Measurements from ENCODE around the gene MYO1G.

Gene MYO1G

GRCh38 chr7:44969049-44969700, 9.6 kb downstream of the MYO1G start:
- ChIA-PET POLR2A (interaction anchor here (1.6 kb wide), 1 partner anchor 13 kb away, joined by 4 read pairs; no protein-coding TSS in a partner anchor), CTCF (interaction anchor here (6.4 kb wide), 1 partner anchor 166 kb away, joined by 147 read pairs; no protein-coding TSS in a partner anchor)
- DNase-seq (ENCODE audit: extremely low spot score), result no peak
- TF ChIP-seq, protein P1, sequence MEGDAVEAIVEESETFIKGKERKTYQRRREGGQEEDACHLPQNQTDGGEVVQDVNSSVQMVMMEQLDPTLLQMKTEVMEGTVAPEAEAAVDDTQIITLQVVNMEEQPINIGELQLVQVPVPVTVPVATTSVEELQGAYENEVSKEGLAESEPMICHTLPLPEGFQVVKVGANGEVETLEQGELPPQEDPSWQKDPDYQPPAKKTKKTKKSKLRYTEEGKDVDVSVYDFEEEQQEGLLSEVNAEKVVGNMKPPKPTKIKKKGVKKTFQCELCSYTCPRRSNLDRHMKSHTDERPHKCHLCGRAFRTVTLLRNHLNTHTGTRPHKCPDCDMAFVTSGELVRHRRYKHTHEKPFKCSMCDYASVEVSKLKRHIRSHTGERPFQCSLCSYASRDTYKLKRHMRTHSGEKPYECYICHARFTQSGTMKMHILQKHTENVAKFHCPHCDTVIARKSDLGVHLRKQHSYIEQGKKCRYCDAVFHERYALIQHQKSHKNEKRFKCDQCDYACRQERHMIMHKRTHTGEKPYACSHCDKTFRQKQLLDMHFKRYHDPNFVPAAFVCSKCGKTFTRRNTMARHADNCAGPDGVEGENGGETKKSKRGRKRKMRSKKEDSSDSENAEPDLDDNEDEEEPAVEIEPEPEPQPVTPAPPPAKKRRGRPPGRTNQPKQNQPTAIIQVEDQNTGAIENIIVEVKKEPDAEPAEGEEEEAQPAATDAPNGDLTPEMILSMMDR (IDR thresholded peaks at IDR 0.05; ENCODE audit: control extremely low read depth, extremely low read depth, low read depth, missing control alignments), result no peak

GRCh38 chr7:44967571-44968446, 11.0 kb downstream of the MYO1G start:
- CTCF ChIA-PET, result no interaction called here
- TF ChIP-seq, protein P1 (IDR thresholded peaks at IDR 0.05; ENCODE audit: control extremely low read depth, extremely low read depth, low read depth, missing control alignments), result no peak
- DNase-seq (ENCODE audit: extremely low spot score), result no peak
- POLR2A ChIA-PET, result no interaction called here

DNA sequence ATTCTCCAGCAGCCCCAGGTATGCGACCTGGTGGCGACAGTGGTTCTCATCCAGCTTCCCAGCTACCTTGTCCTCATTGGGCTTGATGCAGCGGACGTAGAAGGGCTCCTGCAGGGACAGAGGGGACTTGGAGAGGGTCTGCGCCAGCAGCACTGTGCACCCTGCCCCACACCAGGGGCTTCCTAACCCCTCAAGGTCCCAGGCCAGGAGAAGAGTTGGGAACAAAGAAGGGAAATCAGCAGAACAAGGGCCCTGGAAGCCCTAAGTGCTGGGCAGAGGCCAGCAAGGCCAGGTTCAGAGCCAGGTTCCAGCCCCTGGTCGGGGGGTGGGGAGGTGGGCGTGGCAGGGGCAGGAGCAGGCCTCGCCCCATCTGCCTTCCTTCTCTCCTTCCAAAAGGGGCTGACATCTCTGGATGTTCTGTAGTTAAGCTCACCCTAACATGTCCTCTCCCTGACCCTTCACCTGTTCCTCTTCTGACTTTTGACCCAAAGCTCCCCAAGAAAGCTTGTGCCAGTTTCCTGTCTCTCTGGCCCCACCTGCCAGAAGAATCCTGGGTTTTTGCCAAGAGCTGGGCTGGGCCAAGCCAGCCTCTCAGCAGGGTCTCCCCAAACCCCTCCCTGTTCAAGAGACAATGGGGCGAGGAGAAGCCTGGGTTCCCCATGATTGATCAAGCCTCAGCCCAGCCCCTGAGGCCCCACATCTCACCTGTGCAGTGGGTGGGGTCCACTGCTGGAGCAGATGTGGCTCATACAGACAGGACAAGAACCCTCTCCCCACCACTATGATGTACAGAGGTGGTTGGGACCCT, 11.9 kb downstream of the MYO1G start:
- DNase-seq (ENCODE audit: extremely low spot score), result no peak
- TF ChIP-seq, protein P1 (IDR thresholded peaks at IDR 0.05; ENCODE audit: control extremely low read depth, extremely low read depth, low read depth, missing control alignments), result no peak
- ChIA-PET CTCF (no interaction called here), POLR2A (no interaction called here)

DNA sequence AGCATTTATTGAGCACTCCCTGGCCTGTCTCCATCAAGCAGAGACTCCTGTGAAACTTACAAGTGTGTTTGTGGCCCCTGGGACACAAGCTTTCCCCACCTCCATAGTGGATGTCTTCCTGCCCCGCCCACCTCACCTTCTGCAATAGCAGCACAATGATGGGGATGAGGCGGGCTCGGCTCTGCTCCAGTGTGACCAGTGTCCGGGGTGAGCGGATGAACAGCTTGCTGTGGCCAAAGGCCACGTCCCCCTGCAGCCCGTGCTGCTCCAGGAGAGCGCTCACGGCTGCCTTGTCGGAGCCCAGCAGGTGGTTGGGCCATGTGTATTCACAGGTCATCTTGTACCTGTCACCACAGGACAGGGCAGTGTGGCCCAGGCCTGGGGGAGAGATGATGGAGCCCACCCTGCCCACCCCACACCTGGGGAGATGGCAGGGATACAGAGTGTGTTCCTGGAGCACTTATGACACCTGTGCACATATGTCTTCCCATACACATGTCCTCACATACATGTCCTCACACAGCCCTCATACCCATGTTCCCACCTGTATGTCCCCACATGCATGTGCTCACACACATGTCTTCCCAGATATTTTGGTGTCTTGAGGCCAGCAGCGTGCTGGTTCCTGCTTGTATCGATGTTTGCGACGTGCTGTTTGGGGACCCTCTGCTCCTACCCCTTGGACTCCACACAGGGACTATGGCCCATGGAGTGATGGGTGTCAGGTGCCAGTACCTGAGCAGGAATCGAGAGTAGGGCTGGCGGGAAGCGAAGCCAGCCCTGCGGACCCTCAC, 12.7 kb downstream of the MYO1G start:
- CTCF ChIA-PET, result interaction anchor here (1.7 kb wide), 1 partner anchor 30 kb away, joined by 3 read pairs; no protein-coding TSS in a partner anchor
- TF ChIP-seq, protein P1 (IDR thresholded peaks at IDR 0.05; ENCODE audit: control extremely low read depth, extremely low read depth, low read depth, missing control alignments), result no peak
- DNase-seq (ENCODE audit: extremely low spot score), result no peak
- POLR2A ChIA-PET, result no interaction called here

- CTCF ChIA-PET, result interaction anchor here (1.0 to 1.7 kb wide), 3 partner anchors 9 to 170 kb away, joined by 3 to 6 read pairs (median 3); no protein-coding TSS in a partner anchor
- DNase-seq (ENCODE audit: extremely low spot score), result no peak
These were observed 13.3 kb downstream of the MYO1G start for GRCh38 chr7:44965441-44965903.

More at GRCh38 chr7:44965441-44965903, 13.3 kb downstream of the MYO1G start:
- TF ChIP-seq, protein P1 (IDR thresholded peaks at IDR 0.05; ENCODE audit: control extremely low read depth, extremely low read depth, low read depth, missing control alignments), result no peak
- POLR2A ChIA-PET, result interaction anchor here (0.6 to 2.4 kb wide), 2 partner anchors 8 to 122 kb away, joined by 3 to 9 read pairs; no protein-coding TSS in a partner anchor

Measured in GM10248 (cell line).